BE2C (cell line): ENCODE measurements around the gene CRYBG2. TPM values are rescaled to one million over a fixed set of nuclear protein-coding genes. Genes with fewer than 3 reads are reported as not detected.
A peak's percentile ranks its signal among the peaks of the same experiment; 100 is the strongest.

ENCODE experiments used
- DNase-seq: peaks from one replicate; pipeline ENCODE4 v3.0.0-alpha.2; 2020
- H3K27me3 ChIP-seq: fragments of 250-450 bp; sonication (Bioruptor Pico); 2 replicates; pipeline ENCODE4 v1.5.1; 2020; ENCODE audit warnings: mild to moderate bottlenecking
- H3K36me3 ChIP-seq: fragments of 250-450 bp; sonication (Bioruptor Pico); 2 replicates; pipeline ENCODE4 v1.5.1; 2020; ENCODE audit warnings: mild to moderate bottlenecking
- H3K4me1 ChIP-seq: fragments of 250-450 bp; sonication (Bioruptor Pico); 2 replicates; pipeline ENCODE4 v1.5.1; 2020
- H3K4me3 ChIP-seq: 2 replicates; pipeline ENCODE4 v1.5.1; 2011; ENCODE audit warnings: low read depth, low read length
- H3K9me3 ChIP-seq: fragments of 250-450 bp; sonication (Bioruptor Pico); 2 replicates; pipeline ENCODE4 v1.5.1; 2020
- CTCF ChIP-seq: IDR thresholded peaks from 2 replicates; pipeline ENCODE4 v1.5.1; 2012; ENCODE audit warnings: mild to moderate bottlenecking, low read depth, low read length
- polyA plus RNA-seq: library from polyadenylated mRNA; unstranded; fragments of >200 nt; gene quantifications from one replicate; pipeline ENCODE4 v1.2.1, GENCODE V29; 2012; ENCODE audit warnings: low read depth, missing spikeins; ENCODE audit not compliant: insufficient read length, insufficient read depth

CRYBG2 gene
- not detected for polyA plus RNA-seq

DNA sequence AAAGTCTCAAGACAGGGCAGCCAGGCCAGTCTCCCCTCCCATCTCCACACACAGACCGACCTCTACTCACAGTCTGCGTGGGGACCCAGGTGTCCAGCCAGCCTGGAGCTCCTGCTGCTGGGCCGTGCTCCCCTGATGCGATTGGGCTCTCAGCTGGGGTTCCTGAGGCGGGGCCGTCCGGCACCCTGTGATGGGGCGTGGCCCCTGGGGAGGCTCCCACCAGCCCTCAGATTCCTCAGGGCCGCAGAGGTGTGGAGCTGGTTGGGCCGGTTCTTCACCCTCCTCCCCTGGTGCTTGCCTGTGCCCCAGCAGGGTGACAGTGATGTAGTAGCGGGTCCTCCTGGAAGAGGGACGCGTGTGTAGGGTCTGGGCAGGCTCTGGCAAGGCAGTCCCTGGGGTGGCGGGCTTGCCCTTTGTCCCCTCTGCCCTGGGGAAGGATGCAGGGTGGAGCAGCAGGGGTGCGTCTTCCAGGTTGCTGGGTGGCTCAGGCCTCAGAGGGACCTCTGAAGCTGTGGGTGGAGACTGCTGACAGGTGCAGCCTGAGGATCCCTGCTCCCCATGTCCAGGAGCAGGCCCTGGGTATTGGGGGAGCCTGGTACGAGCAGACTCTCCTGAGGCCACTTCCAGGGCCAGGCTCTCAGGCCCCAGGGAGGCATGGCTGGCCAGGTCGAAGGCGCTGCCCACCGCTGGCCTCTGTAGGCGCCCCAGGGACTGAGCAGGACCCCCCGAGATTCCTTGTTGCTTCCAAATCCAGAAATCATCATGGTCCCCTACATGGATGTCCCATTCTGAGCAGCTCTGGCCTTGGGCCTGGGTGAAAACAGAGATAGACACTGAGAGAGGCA is at the start of gene CRYBG2:
Gene CRYBG2, minus strand, starts transcription at position 155 of the 845 bp plus-strand sequence. CDS start 7,473 bp downstream, outside the sequence.
- TF ChIP-seq CTCF: no peak
- H3K9me3 ChIP-seq: no peaks in the 10 kb centered on the region
- no peaks in the 10 kb centered on the region for H3K36me3 ChIP-seq
- no peak for DNase-seq
- H3K4me1 ChIP-seq: no peaks in the 10 kb centered on the region
- H3K4me3 ChIP-seq: no peak within 1 kb of the TSS
- H3K27me3 ChIP-seq: 0 out of 2 replicates have a peak, but pooled peaks cover 6% of the 10 kb centered on the region

DNA sequence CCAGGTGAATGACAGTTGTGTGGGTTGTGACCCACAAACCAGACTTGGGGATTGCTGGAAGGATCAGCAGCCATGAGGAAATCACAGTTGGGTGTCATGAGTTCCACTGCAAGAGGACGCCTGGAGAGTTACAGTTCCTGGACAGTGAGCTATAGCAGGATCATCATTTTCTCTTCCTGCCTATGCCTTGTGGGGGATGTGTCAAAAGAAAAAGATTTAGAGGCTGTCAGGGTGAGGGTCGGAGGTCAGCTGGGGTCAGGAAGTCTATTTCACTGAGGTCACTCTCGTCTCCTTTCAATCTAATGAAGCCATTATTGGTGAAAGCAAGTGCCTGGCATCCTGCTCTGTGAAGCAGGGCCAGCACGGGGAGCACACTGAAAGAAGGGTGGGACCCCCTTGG is 49.7 kb upstream of the CRYBG2 start:
- no peaks in the 10 kb centered on the region for H3K36me3 ChIP-seq
- H3K27me3 ChIP-seq: no peaks in the 10 kb centered on the region
- TF ChIP-seq CTCF: no peak
- no peak for DNase-seq
- H3K9me3 ChIP-seq: no peaks in the 10 kb centered on the region
- H3K4me3 ChIP-seq: no peak overlapping the region
- H3K4me1 ChIP-seq: no peaks in the 10 kb centered on the region

DNA sequence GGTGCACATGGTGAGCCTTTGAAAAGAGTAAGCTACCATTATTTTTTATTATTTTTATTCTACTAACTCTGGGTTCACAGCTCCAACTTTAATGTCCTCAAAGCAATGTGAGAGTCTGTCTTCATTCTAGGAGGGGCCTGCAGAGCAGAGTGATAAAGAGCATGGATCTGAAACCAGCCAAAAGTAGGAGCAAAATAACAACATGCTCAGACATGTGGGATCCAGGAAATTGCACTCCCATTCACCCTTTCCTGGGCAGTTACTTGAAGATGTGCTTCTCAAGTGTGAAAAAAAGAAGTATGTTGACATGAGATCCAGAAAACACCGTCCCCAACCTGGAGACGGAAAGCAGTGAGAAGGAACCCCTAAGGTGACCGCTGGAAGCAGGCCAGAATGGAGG is 48.0 kb upstream of the CRYBG2 start:
- no peak for DNase-seq
- Histone ChIP-seq H3K36me3 (no peaks in the 10 kb centered on the region), H3K27me3 (no peaks in the 10 kb centered on the region), H3K4me3 (no peak overlapping the region), H3K9me3 (no peaks in the 10 kb centered on the region), H3K4me1 (no peaks in the 10 kb centered on the region)
- no peak for TF ChIP-seq CTCF

GRCh38 chr1:26399034-26399433 is 45.1 kb upstream of the CRYBG2 start:
- no peaks in the 10 kb centered on the region for H3K36me3 ChIP-seq
- H3K9me3 ChIP-seq: no peaks in the 10 kb centered on the region
- DNase-seq: no peak
- no peaks in the 10 kb centered on the region for H3K27me3 ChIP-seq
- no peak for TF ChIP-seq CTCF
- no peaks in the 10 kb centered on the region for H3K4me1 ChIP-seq
- H3K4me3 ChIP-seq: no peak overlapping the region

DNA sequence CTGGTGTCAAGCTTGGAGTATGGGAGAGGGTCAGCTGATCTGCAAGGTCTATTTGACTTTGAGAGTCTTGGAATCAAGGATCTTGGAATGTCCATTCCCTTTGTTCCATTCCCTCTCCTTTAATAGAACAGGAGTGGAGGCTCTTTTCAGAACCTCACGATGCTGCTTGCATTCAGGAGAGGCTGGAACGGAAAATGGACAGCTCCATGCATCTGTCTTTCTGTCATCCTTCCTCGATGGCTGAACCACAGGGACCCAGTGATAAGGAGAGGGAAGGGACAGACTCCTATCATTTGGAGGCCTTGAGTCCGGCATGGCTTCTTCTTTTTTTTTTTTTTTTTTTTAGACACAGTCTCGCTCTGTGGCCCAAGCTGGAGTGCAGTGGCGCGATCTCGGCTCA is 41.8 kb upstream of the CRYBG2 start:
- no peak for TF ChIP-seq CTCF
- no peaks in the 10 kb centered on the region for H3K27me3 ChIP-seq
- no peaks in the 10 kb centered on the region for H3K36me3 ChIP-seq
- H3K9me3 ChIP-seq: no peaks in the 10 kb centered on the region
- no peak for DNase-seq
- H3K4me3 ChIP-seq: no peak overlapping the region
- no peaks in the 10 kb centered on the region for H3K4me1 ChIP-seq

DNA sequence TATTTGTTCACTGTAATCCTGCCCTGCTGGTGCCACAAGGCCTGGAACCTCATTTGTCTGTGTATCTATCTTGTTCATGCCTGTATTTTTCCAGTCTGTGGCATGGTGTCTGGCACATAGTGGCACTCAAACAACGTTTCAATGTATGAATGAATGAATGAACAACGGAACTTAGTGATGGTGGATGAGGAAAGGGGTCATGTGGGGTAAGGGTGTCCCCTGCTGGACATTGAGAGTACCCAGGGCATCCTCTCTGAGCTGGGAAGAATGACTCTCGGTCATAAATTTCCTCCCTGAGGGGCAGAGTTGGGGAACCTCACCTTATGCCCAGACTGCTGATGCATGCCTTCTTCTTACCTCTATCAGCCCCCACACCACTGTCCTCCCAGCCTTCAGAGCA is 37.5 kb upstream of the CRYBG2 start:
- no peak for DNase-seq
- Histone ChIP-seq H3K4me1 (no peaks in the 10 kb centered on the region), H3K9me3 (no peaks in the 10 kb centered on the region), H3K36me3 (no peaks in the 10 kb centered on the region), H3K4me3 (no peak overlapping the region), H3K27me3 (no peaks in the 10 kb centered on the region)
- peak; percentile 53 for TF ChIP-seq CTCF
